Measurements from ENCODE around the gene ABLIM2.

Gene ABLIM2

GRCh38 chr4:8192748-8193738, 34.4 kb upstream of the ABLIM2 start:
- FAIRE-seq: no peak

- no peak for FAIRE-seq
Measured at GRCh38 chr4:8191136-8191747, 32.6 kb upstream of the ABLIM2 start.

- no peak for FAIRE-seq
Measured at GRCh38 chr4:8189551-8190466, 31.2 kb upstream of the ABLIM2 start.

- FAIRE-seq: no peak
Measured at GRCh38 chr4:8188743-8189550, 30.3 kb upstream of the ABLIM2 start.

GRCh38 chr4:8188085-8188484, 29.5 kb upstream of the ABLIM2 start:
- FAIRE-seq: no peak

GRCh38 chr4:8185930-8186329, 27.3 kb upstream of the ABLIM2 start:
- FAIRE-seq: no peak

- FAIRE-seq: no peak
Measured at GRCh38 chr4:8185295-8185694, 26.7 kb upstream of the ABLIM2 start.

GRCh38 chr4:8184061-8184460, 25.4 kb upstream of the ABLIM2 start:
- no peak for FAIRE-seq

- FAIRE-seq: no peak
Measured at GRCh38 chr4:8182858-8183725, 24.5 kb upstream of the ABLIM2 start.

- no peak for FAIRE-seq
Measured at GRCh38 chr4:8182294-8182693, 23.7 kb upstream of the ABLIM2 start.

- no peak for FAIRE-seq
Measured at GRCh38 chr4:8181844-8182243, 23.2 kb upstream of the ABLIM2 start.

- FAIRE-seq: no peak
Measured at GRCh38 chr4:8181119-8181518, 22.5 kb upstream of the ABLIM2 start.

- FAIRE-seq: no peak
Measured at GRCh38 chr4:8180310-8181093, 21.9 kb upstream of the ABLIM2 start.

- no peak for FAIRE-seq
Measured at GRCh38 chr4:8179771-8180170, 21.2 kb upstream of the ABLIM2 start.

- FAIRE-seq: no peak
Measured at GRCh38 chr4:8179074-8179473, 20.5 kb upstream of the ABLIM2 start.

GRCh38 chr4:8177956-8178355, 19.3 kb upstream of the ABLIM2 start:
- FAIRE-seq: no peak

GRCh38 chr4:8177552-8177951, 18.9 kb upstream of the ABLIM2 start:
- FAIRE-seq: no peak

- no peak for FAIRE-seq
Measured at GRCh38 chr4:8176547-8177399, 18.2 kb upstream of the ABLIM2 start.

- FAIRE-seq: no peak
Measured at GRCh38 chr4:8175686-8176085, 17.1 kb upstream of the ABLIM2 start.
